GM12872 (cell line): ENCODE results near the gene RBSN.

Experiments
- CTCF ChIP-seq: IDR thresholded peaks from 3 replicates; pipeline ENCODE4 v1.5.1; 2011; ENCODE audit warnings: low read depth, mild to moderate bottlenecking, low read length, moderate library complexity; ENCODE audit not compliant: insufficient read depth

The RBSN gene

GRCh38 chr3:15098503-15099363, at the start of gene RBSN:
Gene RBSN, minus strand, starts transcription at chr3:15099148. Its CDS starts 3,028 bp downstream, at chr3:15096120.
- TF ChIP-seq CTCF = no peak

GRCh38 chr3:15148614-15149013, 49.7 kb upstream of the RBSN start:
- peak; percentile 35; the same call in 1 of the 3 replicates for TF ChIP-seq CTCF

- no peak for TF ChIP-seq CTCF
Observed at GRCh38 chr3:15122398-15122797, 23.4 kb upstream of the RBSN start.

- no peak for TF ChIP-seq CTCF
Observed at GRCh38 chr3:15121936-15122335, 23.0 kb upstream of the RBSN start.

- no peak for TF ChIP-seq CTCF
Observed at GRCh38 chr3:15120986-15121385, 22.0 kb upstream of the RBSN start.

GRCh38 chr3:15117011-15117410, 18.1 kb upstream of the RBSN start:
- TF ChIP-seq CTCF = no peak

- no peak for TF ChIP-seq CTCF
Observed at GRCh38 chr3:15116032-15116669, 17.2 kb upstream of the RBSN start.
